Sigmoid colon (tissue), 7 donors: Measurements from ENCODE around the gene EML3. TPM values are rescaled to one million over a fixed set of nuclear protein-coding genes. Genes with fewer than 3 reads are reported as not detected.
A peak's percentile ranks its signal among the peaks of the same experiment; 100 is the strongest.

Source experiments
- DNase-seq: peaks from one replicate; pipeline ENCODE4 v3.0.0-alpha.2; 2019
- H3K27ac ChIP-seq, 4 donors: fragments of 200-600 bp; sonication (generic); one replicate each; pipeline ENCODE4 v1.5.1; 2016 to 2019; ENCODE audit warnings: mild to moderate bottlenecking in 1 of 4
- H3K27me3 ChIP-seq, 3 donors: fragments of 200-600 bp; sonication (generic); one replicate each; pipeline ENCODE4 v1.5.1; 2019; ENCODE audit warnings: mild to moderate bottlenecking in 1 of 3
- H3K36me3 ChIP-seq, 4 donors: fragments of 200-600 bp; sonication (generic); one replicate each; pipeline ENCODE4 v1.5.1; 2016 to 2019
- H3K4me1 ChIP-seq, 4 donors: fragments of 200-600 bp; sonication (generic); one replicate each; pipeline ENCODE4 v1.5.1; 2017 to 2019
- H3K4me3 ChIP-seq, 4 donors: fragments of 200-600 bp; sonication (generic); one replicate each; pipeline ENCODE4 v1.5.1; 2017 to 2019; ENCODE audit warnings: mild to moderate bottlenecking in 2 of 4, moderate library complexity in 1 of 4
- H3K9me3 ChIP-seq, 4 donors: fragments of 200-600 bp in 3 of 4; sonication (generic) in 3 of 4; one replicate each; pipeline versions ENCODE4 v1.5.1 to v1.6.1; 2013 to 2019
- EP300 ChIP-seq, 4 donors: sonication (generic); formaldehyde crosslinking; IDR thresholded peaks; one replicate each; pipeline ENCODE4 v1.6.1; 2017; ENCODE audit warnings: antibody characterized with exemption in 4 of 4
- POLR2A ChIP-seq, 2 donors: fragments of 450-650 bp; IDR thresholded peaks; one replicate each; pipeline ENCODE4 v1.6.1; 2016; ENCODE audit warnings: antibody characterized with exemption in 2 of 2, mild to moderate bottlenecking in 2 of 2, moderate library complexity in 2 of 2
- POLR2AphosphoS5 ChIP-seq, 4 donors: sonication (generic); formaldehyde crosslinking; IDR thresholded peaks; one replicate each; pipeline ENCODE4 v1.6.1; 2017; ENCODE audit warnings: antibody characterized with exemption in 4 of 4
- WGBS, 2 donors: extraction: QIAGEN DNeasy Blood & Tissue Kit; methylation state at CpG; one replicate each; pipeline ENCODE4 v1.1.7; 2013; 5-methylcytosine and 5-hydroxymethylcytosine counted together
- intact Hi-C: fragments of 100-400 bp; cut with DNase I; formaldehyde crosslinking; loops from one replicate; pipeline ENCODE4 v1.15.1; 2023
- polyA plus RNA-seq, 3 donors: library from polyadenylated mRNA; stranded (reverse); fragments of 200-250 nt; gene quantifications; one replicate each; pipeline ENCODE4 v1.2.3, GENCODE V29; 2013
- total RNA-seq, 4 donors: library from RNA; depleted of rRNA; stranded (reverse); fragments of >200 nt; gene quantifications; one replicate each; pipeline ENCODE4 v1.1.0, GENCODE V29; 2016
- TF ChIP-seq, protein P1 (sequence below), 4 experiments: fragments of 450-650 bp in 3 of 4; fragments of 200-600 bp in 1 of 4; IDR thresholded peaks; one replicate each; pipeline ENCODE4 v1.5.1; 2016 to 2019; ENCODE audit warnings: antibody characterized with exemption in 4 of 4, mild to moderate bottlenecking in 3 of 4, moderate library complexity in 2 of 4
- donor health status: healthy with polysubstance abuse.
- donor health status: Bipolar disorder and iron deficiency.
- donor health status: healthy.

EML3 gene
- total and polyA plus RNA-seq, 7 donors: 10.6 to 50.7 (median 26.3) TPM

DNA sequence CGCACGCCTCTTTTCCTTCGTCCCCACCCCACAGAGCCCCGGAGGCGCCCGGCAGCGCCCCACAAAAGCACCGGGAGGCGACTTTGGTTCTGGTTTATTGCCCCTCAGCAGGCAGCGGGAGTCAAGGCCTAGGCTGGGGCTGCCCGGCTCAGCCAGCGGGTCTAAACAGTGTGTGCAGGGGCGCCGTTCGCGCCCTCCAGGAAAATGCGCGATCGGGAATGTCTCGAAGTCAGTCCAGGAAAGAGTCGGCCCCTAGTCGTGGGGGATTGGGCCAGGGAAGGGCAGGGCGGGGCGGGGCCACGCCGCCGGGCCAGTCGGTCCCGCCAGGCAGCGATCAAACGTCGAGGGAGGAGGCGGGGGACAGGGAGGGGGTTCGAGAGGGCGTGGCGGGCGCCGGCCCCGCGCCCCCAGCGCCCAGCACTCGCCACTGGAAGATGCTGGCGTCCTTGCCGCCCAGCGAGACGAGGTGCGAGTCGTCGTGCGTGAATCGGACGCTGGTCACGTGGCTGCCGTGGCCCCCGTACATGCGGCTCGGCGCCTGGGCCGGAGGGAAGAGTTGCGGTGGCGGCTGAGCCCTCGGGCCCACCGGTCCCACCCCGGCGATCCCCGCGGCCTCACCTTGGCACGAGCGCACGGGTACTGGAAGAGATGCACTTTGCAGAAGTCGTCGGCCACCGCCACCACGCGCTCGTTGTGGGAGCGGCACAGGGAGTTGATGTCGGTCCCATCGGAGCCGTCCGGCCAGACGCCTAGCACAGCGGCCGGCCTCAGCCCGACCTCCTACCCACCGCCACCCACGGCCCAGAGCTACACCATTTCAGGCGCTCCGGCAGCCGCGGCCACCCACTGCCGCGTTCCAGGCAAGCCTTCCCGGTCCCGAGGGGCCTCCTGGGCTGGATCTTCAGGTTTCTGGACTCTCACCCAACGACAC, 10.2 kb downstream of the EML3 start:
- Histone ChIP-seq H3K9me3 (no peaks in the 10 kb centered on the region), H3K27ac (peak overlapping the region; percentile 94 to 99 (median 97)), H3K4me3 (peak overlapping the region; percentile 89 to 99 (median 94)), H3K4me1 (peaks cover 0 to 43% (median 39%) of the 10 kb centered on the region in 4 donors), H3K36me3 (peaks cover 8 to 51% (median 13%) of the 10 kb centered on the region in 4 donors), H3K27me3 (no peaks in the 10 kb centered on the region)
- DNase-seq: peak; percentile 89
- 9 to 29% methylated on average over 96 of the region's 96 CpGs for WGBS, 2 donors
- TF ChIP-seq EP300 (IDR thresholded peaks at IDR 0.05) (peak in 1 of 4 donors; percentile 17), POLR2AphosphoS5 (IDR thresholded peaks at IDR 0.05) (peak; percentile 9 to 68 (median 54)), POLR2A (IDR thresholded peaks at IDR 0.05) (no peak)
- TF ChIP-seq, protein P1, sequence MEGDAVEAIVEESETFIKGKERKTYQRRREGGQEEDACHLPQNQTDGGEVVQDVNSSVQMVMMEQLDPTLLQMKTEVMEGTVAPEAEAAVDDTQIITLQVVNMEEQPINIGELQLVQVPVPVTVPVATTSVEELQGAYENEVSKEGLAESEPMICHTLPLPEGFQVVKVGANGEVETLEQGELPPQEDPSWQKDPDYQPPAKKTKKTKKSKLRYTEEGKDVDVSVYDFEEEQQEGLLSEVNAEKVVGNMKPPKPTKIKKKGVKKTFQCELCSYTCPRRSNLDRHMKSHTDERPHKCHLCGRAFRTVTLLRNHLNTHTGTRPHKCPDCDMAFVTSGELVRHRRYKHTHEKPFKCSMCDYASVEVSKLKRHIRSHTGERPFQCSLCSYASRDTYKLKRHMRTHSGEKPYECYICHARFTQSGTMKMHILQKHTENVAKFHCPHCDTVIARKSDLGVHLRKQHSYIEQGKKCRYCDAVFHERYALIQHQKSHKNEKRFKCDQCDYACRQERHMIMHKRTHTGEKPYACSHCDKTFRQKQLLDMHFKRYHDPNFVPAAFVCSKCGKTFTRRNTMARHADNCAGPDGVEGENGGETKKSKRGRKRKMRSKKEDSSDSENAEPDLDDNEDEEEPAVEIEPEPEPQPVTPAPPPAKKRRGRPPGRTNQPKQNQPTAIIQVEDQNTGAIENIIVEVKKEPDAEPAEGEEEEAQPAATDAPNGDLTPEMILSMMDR (IDR thresholded peaks at IDR 0.05): peak; percentile 6 to 25 (median 22)
- intact Hi-C loops: loop anchor here (5.0 kb wide), 1 partner anchor 50 kb away; no protein-coding TSS in a partner anchor

DNA sequence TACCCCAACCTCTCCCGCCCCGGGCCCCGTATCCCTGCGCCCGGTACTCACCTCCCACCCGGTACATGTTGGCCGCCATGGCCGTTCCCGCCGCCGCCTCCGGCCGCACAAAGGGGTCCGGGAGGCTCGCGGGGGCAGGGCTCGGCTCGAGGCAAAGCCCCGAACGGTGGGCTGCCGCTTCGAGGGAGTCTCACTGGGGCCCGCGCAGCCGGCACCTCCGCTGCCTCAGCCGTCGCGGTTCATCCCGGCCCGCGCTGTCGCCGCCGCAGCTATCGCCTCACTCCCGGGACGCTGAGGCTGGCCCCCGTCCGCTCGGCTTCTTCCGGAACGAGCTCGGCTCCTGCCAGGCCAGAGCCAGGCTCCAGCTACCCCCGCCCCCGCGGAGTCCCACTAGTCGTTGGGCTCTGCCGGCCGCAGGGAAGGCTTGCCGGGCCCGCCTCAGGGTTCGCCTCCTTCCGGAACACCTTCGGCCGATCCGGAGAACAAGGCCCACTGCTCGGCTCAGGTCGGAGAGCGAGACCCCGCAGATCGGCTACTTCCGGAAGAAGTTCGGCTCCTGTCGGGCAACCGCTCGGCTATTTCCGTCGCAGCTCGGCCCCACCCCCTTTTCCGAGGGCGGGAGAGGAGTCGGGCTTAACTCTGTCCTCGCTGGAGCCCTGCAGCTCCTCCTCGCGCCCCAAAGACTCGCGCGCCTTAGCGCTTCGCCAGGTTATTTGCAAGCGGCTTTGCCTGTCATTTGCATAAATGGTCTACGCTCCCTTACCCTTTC, 11.0 kb downstream of the EML3 start, which contains the start of gene MTA2:
MTA2 (minus strand) TSS at position 494 of the 769 bp plus-strand sequence; CDS start at position 79, 415 bp downstream.
- Histone ChIP-seq H3K4me3 (peak within 1 kb of the TSS; percentile 89 to 99 (median 94)), H3K36me3 (peaks cover 15 to 51% (median 21%) of the 10 kb centered on the region in 4 donors), H3K4me1 (peaks cover 0 to 43% (median 39%) of the 10 kb centered on the region in 4 donors), H3K27me3 (no peaks in the 10 kb centered on the region), H3K27ac (peak within 1 kb of the TSS; percentile 94 to 99 (median 97)), H3K9me3 (no peaks in the 10 kb centered on the region)
- DNase-seq: peak; percentile 99
- TF ChIP-seq, protein P1 (IDR thresholded peaks at IDR 0.05): no peak
- TF ChIP-seq EP300 (IDR thresholded peaks at IDR 0.05) (no peak), POLR2AphosphoS5 (IDR thresholded peaks at IDR 0.05) (peak; percentile 65 to 86 (median 78)), POLR2A (IDR thresholded peaks at IDR 0.05) (peak; percentile 38 to 47)
- 1% methylated on average over 83 of the region's 83 CpGs for WGBS, 2 donors
- intact Hi-C loops: loop anchor here (5.0 kb wide), 1 partner anchor 49 kb away; no protein-coding TSS in a partner anchor

DNA sequence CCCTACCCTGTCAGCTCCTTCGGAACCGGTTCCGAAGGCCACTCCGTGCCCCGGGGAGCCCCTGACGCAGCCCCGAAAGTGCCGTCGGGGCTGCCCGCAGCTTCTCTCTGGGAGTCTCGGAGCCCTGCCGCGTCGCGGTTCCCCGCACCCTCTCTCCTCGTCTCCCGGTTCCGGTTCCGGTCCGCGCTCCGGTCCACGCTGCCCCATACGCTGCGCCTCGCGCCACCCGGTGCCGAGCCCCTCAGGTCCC, 11.5 kb downstream of the EML3 start:
- WGBS, 2 donors: 1% methylated on average over 30 of the region's 30 CpGs
- TF ChIP-seq EP300 (IDR thresholded peaks at IDR 0.05) (no peak), POLR2A (IDR thresholded peaks at IDR 0.05) (no peak), POLR2AphosphoS5 (IDR thresholded peaks at IDR 0.05) (no peak)
- TF ChIP-seq, protein P1 (IDR thresholded peaks at IDR 0.05): no peak
- Histone ChIP-seq H3K4me3 (peak overlapping the region; percentile 89 to 99 (median 94)), H3K36me3 (peaks cover 20 to 51% (median 26%) of the 10 kb centered on the region in 4 donors), H3K27me3 (no peaks in the 10 kb centered on the region), H3K4me1 (peaks cover 0 to 43% (median 39%) of the 10 kb centered on the region in 4 donors), H3K27ac (peak overlapping the region; percentile 94 to 99 (median 97)), H3K9me3 (no peaks in the 10 kb centered on the region)
- intact Hi-C loops: loop anchor here (5.0 kb wide), 1 partner anchor 49 kb away; no protein-coding TSS in a partner anchor
- DNase-seq: peak; percentile 80

DNA sequence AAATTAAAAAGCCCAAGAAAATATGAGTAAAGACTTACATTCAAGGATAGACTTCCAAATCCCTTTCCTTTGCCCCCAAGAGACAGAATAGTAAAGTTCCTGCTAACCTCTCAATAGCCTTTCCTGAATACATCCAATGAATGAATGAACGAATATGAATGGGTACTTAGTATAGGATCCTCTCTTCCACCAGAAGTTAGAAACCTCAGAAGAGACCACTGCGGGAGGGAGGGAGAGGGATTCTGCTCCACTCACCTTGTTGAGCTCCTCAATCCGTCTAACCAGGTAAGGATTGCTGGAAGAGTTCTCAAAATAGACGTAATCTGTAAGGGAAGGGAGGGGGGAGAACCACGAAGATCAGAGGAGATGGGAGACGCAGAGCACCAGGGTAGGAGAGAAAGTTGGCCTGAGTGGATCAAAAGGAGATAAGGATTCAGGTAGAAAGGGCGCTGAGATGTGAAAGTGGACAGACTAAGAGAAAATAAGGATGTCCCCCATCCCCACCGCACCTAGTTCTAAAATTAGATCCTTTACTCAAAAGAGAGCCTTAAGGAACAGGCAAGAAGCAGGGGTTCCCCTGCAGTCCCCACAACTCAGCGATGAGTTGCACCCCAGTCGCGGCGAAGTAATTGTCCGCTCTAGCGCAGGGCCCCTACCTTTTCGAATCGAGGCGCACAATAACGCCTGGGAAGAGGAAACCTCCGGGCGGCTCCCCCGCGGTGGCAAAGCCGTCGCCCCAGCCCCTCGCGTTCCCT, 12.0 kb downstream of the EML3 start:
- no peak for TF ChIP-seq EP300 (IDR thresholded peaks at IDR 0.05)
- TF ChIP-seq POLR2AphosphoS5 (IDR thresholded peaks at IDR 0.05): no peak
- TF ChIP-seq, protein P1 (IDR thresholded peaks at IDR 0.05): no peak
- no peak for TF ChIP-seq POLR2A (IDR thresholded peaks at IDR 0.05)
- no peak for DNase-seq
- intact Hi-C loops: loop anchor here (5.0 kb wide), 1 partner anchor 48 kb away; no protein-coding TSS in a partner anchor
- WGBS, 2 donors: 2% methylated on average over 26 of the region's 26 CpGs
- no peaks in the 10 kb centered on the region for H3K9me3 ChIP-seq
- H3K4me3 ChIP-seq: peak overlapping the region; percentile 89 to 99 (median 94)
- peak overlapping the region; percentile 94 to 99 (median 97) for H3K27ac ChIP-seq
- no peaks in the 10 kb centered on the region for H3K27me3 ChIP-seq
- H3K4me1 ChIP-seq: peaks cover 0 to 43% (median 39%) of the 10 kb centered on the region in 4 donors
- H3K36me3 ChIP-seq: peaks cover 25 to 51% (median 30%) of the 10 kb centered on the region in 4 donors
